CD14-positive monocyte (primary cell): Measurements from ENCODE around the gene WBP11. TPM values are rescaled to one million over a fixed set of nuclear protein-coding genes. Genes with fewer than 3 reads are reported as not detected.
A peak's percentile ranks its signal among the peaks of the same experiment; 100 is the strongest.

Experiments
- DNase-seq, 3 donors: peaks; one replicate each; pipeline ENCODE4 v3.0.0-alpha.2; 2011 to 2022
- H2AFZ ChIP-seq: 2 replicates; pipeline ENCODE4 v1.6.0; 2012; ENCODE audit warnings: mild to moderate bottlenecking, low read depth, low read length, inconsistent platforms; ENCODE audit not compliant: insufficient read depth, poor library complexity, severe bottlenecking
- H3K27ac ChIP-seq, 2 donors: 1 replicate in 1 of 2; 2 replicates in 1 of 2; pipeline ENCODE4 v1.5.1; 2012 to 2013; ENCODE audit warnings: low read length in 2 of 2, control low read depth in 1 of 2, inconsistent platforms in 1 of 2, low read depth in 1 of 2, mild to moderate bottlenecking in 1 of 2
- H3K27me3 ChIP-seq, 2 donors: one replicate each; pipeline versions ENCODE4 v1.6.0 to v1.6.1; 2011 to 2013; ENCODE audit warnings: low read length in 2 of 2; ENCODE audit not compliant: control insufficient read depth in 2 of 2, insufficient read depth in 2 of 2
- H3K36me3 ChIP-seq, 2 donors: replicated peaks in 1 of 2; 1 replicate in 1 of 2; 2 replicates in 1 of 2; pipeline versions ENCODE4 v1.5.1 to v1.6.1; 2012 to 2013; ENCODE audit warnings: low read length in 2 of 2, control low read depth in 1 of 2, inconsistent platforms in 1 of 2, mild to moderate bottlenecking in 1 of 2; ENCODE audit not compliant: insufficient read depth in 2 of 2, control insufficient read depth in 1 of 2
- H3K4me1 ChIP-seq, 2 donors: 1 replicate in 1 of 2; 2 replicates in 1 of 2; pipeline versions ENCODE4 v1.5.1 to v1.6.1; 2012 to 2013; ENCODE audit warnings: low read length in 2 of 2, control low read depth in 1 of 2, inconsistent platforms in 1 of 2, mild to moderate bottlenecking in 1 of 2, moderate library complexity in 1 of 2; ENCODE audit not compliant: insufficient read depth in 2 of 2, control insufficient read depth in 1 of 2
- H3K4me2 ChIP-seq: replicated peaks from 2 replicates; pipeline ENCODE3; 2012; ENCODE audit warnings: low read length, moderate library complexity, mild to moderate bottlenecking; ENCODE audit not compliant: poor library complexity, severe bottlenecking; ENCODE audit errors: extremely low read depth
- H3K4me3 ChIP-seq, 3 experiments: fragments of 200-600 bp in 1 of 3; sonication (generic) in 1 of 3; replicated peaks in 1 of 3; 1 replicate in 2 of 3; 2 replicates in 1 of 3; pipeline ENCODE4 v1.5.1; 2011 to 2013; ENCODE audit warnings: low read length in 3 of 3, mild to moderate bottlenecking in 3 of 3, control low read depth in 2 of 3, low read depth in 2 of 3, inconsistent platforms in 1 of 3, moderate library complexity in 1 of 3
- H3K79me2 ChIP-seq: 2 replicates; pipeline ENCODE4 v1.6.0; 2012; ENCODE audit warnings: mild to moderate bottlenecking, control low read depth, inconsistent platforms, low read length, moderate library complexity; ENCODE audit not compliant: insufficient read depth
- H3K9ac ChIP-seq: 2 replicates; pipeline ENCODE4 v1.6.0; 2017; ENCODE audit warnings: low read length, mild to moderate bottlenecking; ENCODE audit not compliant: insufficient read depth, poor library complexity, severe bottlenecking
- H3K9me3 ChIP-seq, 2 donors: replicated peaks in 1 of 2; 1 replicate in 1 of 2; 2 replicates in 1 of 2; pipeline versions ENCODE4 v1.5.1 to v1.6.1; 2012 to 2013; ENCODE audit warnings: low read length in 2 of 2, control low read depth in 1 of 2; ENCODE audit not compliant: control insufficient read depth in 1 of 2, insufficient read depth in 1 of 2
- H4K20me1 ChIP-seq: 2 replicates; pipeline ENCODE4 v1.6.0; 2012; ENCODE audit warnings: mild to moderate bottlenecking, low read length, control low read depth, moderate library complexity; ENCODE audit not compliant: insufficient read depth
- H3K27ac Mint-ChIP-seq, 7 donors: one replicate each; pipeline ENCODE4 v1.8.0; 2020; ENCODE audit warnings: mild to moderate bottlenecking in 7 of 7, mixed read lengths in 7 of 7, moderate library complexity in 6 of 7, inconsistent platforms in 2 of 7
- H3K27me3 Mint-ChIP-seq, 3 donors: one replicate each; pipeline ENCODE4 v1.8.0; 2021 to 2022; ENCODE audit warnings: low read depth in 3 of 3, mild to moderate bottlenecking in 3 of 3, mixed read lengths in 3 of 3, moderate library complexity in 3 of 3, inconsistent platforms in 1 of 3
- H3K36me3 Mint-ChIP-seq, 2 donors: one replicate each; pipeline ENCODE4 v1.8.0; 2020; ENCODE audit warnings: mixed read lengths in 2 of 2, inconsistent platforms in 1 of 2, mild to moderate bottlenecking in 1 of 2
- H3K4me1 Mint-ChIP-seq: one replicate; pipeline ENCODE4 v1.8.0; 2020; ENCODE audit warnings: mild to moderate bottlenecking, mixed read lengths
- H3K4me3 Mint-ChIP-seq, 2 donors: one replicate each; pipeline ENCODE4 v1.8.0; 2020; ENCODE audit warnings: mild to moderate bottlenecking in 2 of 2, mixed read lengths in 2 of 2, moderate library complexity in 1 of 2
- H3K9me3 Mint-ChIP-seq, 7 donors: one replicate each; pipeline ENCODE4 v1.8.0; 2020 to 2022; ENCODE audit warnings: mixed read lengths in 7 of 7, mild to moderate bottlenecking in 6 of 7, moderate library complexity in 6 of 7, inconsistent platforms in 2 of 7
- CTCF ChIP-seq: fragments of 200-600 bp; IDR thresholded peaks from one replicate; pipeline ENCODE4 v1.8.0; 2022; ENCODE audit warnings: antibody characterized with exemption, mild to moderate bottlenecking
- WGBS: methylation state at CpG from one replicate; pipeline ENCODE4 v1.1.5; 2013; ENCODE audit warnings: missing lambda C conversion rate; ENCODE audit not compliant: insufficient coverage; 5-methylcytosine and 5-hydroxymethylcytosine counted together
- intact Hi-C, 2 donors: fragments of 100-400 bp; cut with micrococcal nuclease; formaldehyde crosslinking; loops; one replicate each; pipeline versions ENCODE4 v1.15.0 to v1.15.1; 2023
- polyA plus RNA-seq, 3 donors: library from polyadenylated mRNA; depleted of rRNA in 1 of 3; unstranded in 2 of 3; stranded (reverse) in 1 of 3; fragments of 300-500 nt in 2 of 3; fragments of >200 nt in 1 of 3; fragmentation: Illumina TruSeq in 2 of 3; gene quantifications; 1 replicate in 2 of 3; 2 replicates in 1 of 3; pipeline ENCODE4 v1.2.3, GENCODE V29; 2012 to 2021

WBP11 gene
- polyA plus RNA-seq, 3 donors: 20.5 to 46.2 (median 29.2) TPM

GRCh38 chr12:14775636-14775980 lies 27.7 kb downstream of the WBP11 start:
- Mint-ChIP-seq H3K36me3 (no peaks in the 10 kb centered on the region), H3K27me3 (peaks cover 0 to 3% (median 1%) of the 10 kb centered on the region in 3 donors), H3K4me3 (peak overlapping the region; percentile 99 to 100), H3K9me3 (peaks cover 0 to 5% (median 2%) of the 10 kb centered on the region in 7 donors), H3K4me1 (peaks cover 44% of the 10 kb centered on the region), H3K27ac (peak overlapping the region; percentile 73 to 98 (median 97))
- intact Hi-C loops: no loop called here
- peak overlapping the region; percentile 87 for H2AFZ ChIP-seq
- H3K9me3 ChIP-seq: peaks cover 0 to 6% of the 10 kb centered on the region in 2 donors
- no peak for TF ChIP-seq CTCF
- peak overlapping the region; percentile 64 to 95 (median 88) for H3K4me3 ChIP-seq
- peak overlapping the region; percentile 86 for H3K4me2 ChIP-seq
- no peaks in the 10 kb centered on the region for H4K20me1 ChIP-seq
- DNase-seq: no peak
- H3K9ac ChIP-seq: peak overlapping the region; percentile 83
- H3K27me3 ChIP-seq: no peaks in the 10 kb centered on the region
- H3K36me3 ChIP-seq: no peaks in the 10 kb centered on the region
- H3K79me2 ChIP-seq: peaks cover 43% of the 10 kb centered on the region
- WGBS: no CpG with 5 or more reads among the region's 1 CpG
- H3K27ac ChIP-seq: peak overlapping the region; percentile 93
- peaks cover 31 to 43% of the 10 kb centered on the region in 2 donors for H3K4me1 ChIP-seq

DNA sequence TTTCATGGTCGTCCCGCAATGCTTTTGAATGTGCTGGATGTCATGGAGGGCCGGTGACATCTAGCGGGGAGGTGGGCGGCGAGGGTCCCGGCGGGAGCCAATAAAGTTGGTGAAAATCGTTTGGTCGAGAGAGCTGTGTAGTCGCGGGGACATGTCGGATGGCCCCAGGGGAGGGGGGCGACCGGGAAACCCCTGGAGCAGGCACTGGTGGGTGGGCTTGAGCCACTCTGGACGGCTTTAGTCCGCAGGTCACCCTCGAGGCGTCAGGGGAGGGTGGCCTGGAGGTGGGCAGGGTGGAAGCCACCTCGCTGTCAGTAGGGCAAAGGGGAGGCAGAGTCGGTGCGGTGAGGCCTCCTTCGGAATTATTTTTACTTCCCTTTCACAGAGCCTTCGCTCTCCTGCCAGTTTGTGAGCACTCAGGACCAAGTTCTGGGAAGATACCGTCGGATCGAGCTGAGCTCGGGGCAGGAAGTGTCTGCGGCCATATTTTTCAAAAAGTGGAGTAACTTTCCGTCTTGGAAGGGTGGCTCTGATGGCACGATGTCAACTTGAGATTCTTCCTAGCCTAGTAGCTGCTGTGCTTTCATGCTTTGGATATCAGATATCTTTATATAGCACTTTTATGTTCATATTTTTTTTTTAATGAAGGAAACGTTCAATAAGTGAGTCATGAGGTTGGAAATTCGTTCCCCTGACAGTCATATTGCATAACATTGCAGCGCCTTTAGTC lies 28.2 kb downstream of the WBP11 start:
- H3K36me3 Mint-ChIP-seq: no peaks in the 10 kb centered on the region
- Histone ChIP-seq H3K4me2 (peak overlapping the region; percentile 86), H3K9ac (peak overlapping the region; percentile 83), H3K36me3 (no peaks in the 10 kb centered on the region), H3K79me2 (peaks cover 48% of the 10 kb centered on the region), H3K27ac (peak overlapping the region; percentile 93), H3K4me1 (peaks cover 28 to 38% of the 10 kb centered on the region in 2 donors), H4K20me1 (no peaks in the 10 kb centered on the region), H2AFZ (peak overlapping the region; percentile 87), H3K9me3 (peaks cover 0 to 6% of the 10 kb centered on the region in 2 donors), H3K27me3 (no peaks in the 10 kb centered on the region), H3K4me3 (peak overlapping the region; percentile 64 to 95 (median 88))
- intact Hi-C loops: loop anchor here in 1 of 2 donors (1.0 kb wide), 1 partner anchor 26 kb away; no protein-coding TSS in a partner anchor
- under 1% methylated on average over 28 of the region's 34 CpGs for WGBS
- DNase-seq: peak; percentile 46 to 75 (median 65)
- peak overlapping the region; percentile 99 to 100 for H3K4me3 Mint-ChIP-seq
- peaks cover 41% of the 10 kb centered on the region for H3K4me1 Mint-ChIP-seq
- H3K9me3 Mint-ChIP-seq: peaks cover 0 to 5% (median 0%) of the 10 kb centered on the region in 7 donors
- no peak for TF ChIP-seq CTCF
- H3K27ac Mint-ChIP-seq: peak overlapping the region; percentile 93 to 98 (median 97)
- H3K27me3 Mint-ChIP-seq: peaks cover 0 to 3% (median 1%) of the 10 kb centered on the region in 3 donors
